GM18907 (cell line): ENCODE results near the gene SSTR5.
"Not testable (repeated sequence)": the region's sequence is repeated elsewhere in the genome, so short reads cannot be mapped to it uniquely, and the experiment has no call there.

Experiments
- ATAC-seq: cut with Tn5 transposase; IDR thresholded peaks from one replicate; pipeline ENCODE4 v1.9.1; 2021; ENCODE audit warnings: mild to moderate bottlenecking, moderate library complexity; ENCODE audit not compliant: unreplicated experiment

SSTR5 gene

DNA sequence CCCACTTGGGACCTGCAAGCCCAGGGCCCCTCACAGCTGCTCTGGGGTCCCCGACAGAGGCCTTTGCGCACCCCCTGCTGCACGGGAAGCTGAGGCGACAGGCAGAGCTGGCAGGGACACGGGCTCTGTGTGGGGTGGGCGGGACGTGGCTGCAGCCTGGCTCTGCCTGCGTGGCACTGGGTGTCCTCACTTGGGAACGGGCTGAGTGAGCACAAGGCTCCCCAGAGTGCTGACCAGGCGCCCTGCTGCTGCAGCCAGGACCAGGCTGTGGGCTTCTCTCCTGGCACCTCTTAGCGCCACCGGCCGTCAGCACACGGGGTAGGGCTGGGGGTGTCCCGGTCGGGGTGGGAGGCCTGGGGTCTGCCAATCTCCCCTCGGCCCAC is 16.9 kb downstream of the SSTR5 start:
- ATAC-seq = no peak

DNA sequence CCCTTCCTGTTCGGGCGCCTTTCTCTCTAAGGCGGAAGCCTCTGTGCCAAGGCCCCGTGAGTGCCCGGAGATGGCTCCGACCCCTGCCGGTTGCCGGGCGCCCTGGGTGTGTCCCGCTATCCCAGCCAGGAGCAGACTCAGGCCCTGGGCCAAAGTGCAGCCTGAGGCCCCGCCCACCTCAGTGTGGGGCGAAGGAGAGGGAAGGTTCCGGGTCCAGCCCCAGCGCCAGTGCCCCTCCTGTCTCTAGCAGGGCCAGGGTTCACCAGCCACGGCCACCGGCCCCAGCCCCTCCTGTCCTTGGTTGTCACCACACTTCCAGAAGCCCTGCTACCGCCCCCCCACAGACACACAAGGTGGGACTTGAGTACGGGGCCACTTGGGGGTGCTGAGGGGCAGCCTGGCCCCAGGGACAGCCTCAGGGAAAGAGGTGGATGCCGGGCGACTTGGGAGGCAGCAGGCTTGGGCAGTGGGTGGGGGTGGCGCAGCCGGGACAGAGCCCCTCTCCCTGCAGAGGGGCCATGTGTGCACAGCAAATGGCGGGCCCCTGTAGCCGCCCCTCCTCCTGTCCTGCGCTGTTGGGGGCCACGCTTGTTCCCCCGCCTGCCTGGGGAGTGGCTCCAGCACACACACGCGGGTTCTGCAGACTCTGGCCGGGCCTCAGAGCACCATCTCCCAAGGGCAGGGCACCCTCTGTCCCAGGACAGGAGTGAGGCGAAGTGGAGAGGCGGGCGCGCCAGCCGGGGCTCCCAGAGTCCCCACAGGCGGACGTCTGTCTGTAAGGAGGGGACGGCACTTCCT is 17.5 kb downstream of the SSTR5 start:
- ATAC-seq = no peak

- no peak for ATAC-seq
Measured at GRCh38 chr16:1090620-1091587, 18.4 kb downstream of the SSTR5 start.

DNA sequence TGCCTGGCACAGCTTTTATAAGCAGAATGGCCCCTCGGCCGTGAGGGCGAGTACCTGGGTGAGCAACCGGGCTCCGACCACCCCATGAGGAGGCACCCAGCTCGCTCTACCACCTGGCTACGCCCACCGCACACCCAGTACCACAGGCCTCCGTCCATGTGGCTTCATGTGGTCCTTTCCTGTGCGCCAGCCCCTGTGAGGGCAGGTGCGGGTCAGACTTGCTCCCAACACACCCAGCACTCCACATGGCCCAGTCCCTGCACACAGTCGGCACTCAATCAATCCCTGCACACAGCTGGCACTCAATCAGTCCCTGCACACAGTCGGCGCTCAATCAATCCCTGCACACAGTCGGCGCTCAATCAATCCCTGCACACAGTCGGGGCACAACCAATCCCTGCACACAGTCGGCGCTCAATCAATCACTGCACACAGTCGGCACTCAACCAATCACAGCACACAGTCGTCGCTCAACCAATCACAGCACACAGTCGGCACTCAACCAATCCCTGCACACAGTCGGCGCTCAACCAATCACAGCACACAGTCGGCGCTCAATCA is 19.5 kb downstream of the SSTR5 start:
- no peak for ATAC-seq

GRCh38 chr16:1092685-1093283 is 20.2 kb downstream of the SSTR5 start:
- ATAC-seq = not testable (repeated sequence)

DNA sequence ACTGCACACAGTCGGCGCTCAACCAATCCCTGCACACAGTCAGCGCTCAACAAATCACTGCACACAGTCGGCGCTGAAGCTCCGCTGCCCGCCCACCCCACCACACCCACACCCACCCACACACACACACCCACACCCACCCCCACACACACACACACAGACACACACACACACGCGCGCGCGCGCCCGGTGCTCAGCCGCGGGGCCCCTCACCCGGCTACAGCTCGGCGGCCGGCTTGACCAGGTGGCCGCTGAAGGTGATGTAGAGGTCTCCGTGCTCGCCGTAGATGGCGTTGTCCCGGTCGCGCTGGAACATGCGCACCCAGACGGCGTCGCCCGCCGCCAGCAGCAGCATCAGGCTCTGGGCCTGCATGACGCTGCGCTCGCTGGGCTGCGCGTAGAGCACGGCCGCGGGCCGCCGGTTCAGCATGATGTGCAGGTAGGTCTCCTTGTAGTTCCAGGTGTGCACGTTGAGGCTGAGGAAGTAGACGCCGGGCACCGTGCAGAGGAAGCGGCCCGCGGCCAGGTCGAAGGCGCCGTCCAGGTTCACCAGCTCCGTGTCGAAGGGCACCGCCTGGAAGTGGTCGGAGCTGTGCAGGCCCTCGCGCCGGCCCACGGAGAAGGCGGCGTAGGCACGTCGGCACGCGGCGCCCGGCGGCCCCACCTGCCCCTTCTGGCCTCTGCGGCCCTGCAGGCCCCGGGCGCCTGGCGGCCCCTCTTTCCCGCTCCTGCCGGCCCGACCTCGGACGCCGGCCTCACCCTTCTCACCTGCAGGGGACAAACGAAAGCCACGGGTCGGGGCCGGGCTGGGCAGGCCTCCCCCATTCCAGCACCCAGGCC is 21.0 kb downstream of the SSTR5 start:
- ATAC-seq = no peak

- no peak for ATAC-seq
Measured at GRCh38 chr16:1094124-1094479, 21.6 kb downstream of the SSTR5 start.

- ATAC-seq = no peak
Measured at GRCh38 chr16:1094601-1095449, 22.3 kb downstream of the SSTR5 start.

- ATAC-seq = no peak
Measured at GRCh38 chr16:1095450-1096168, 23.1 kb downstream of the SSTR5 start.

DNA sequence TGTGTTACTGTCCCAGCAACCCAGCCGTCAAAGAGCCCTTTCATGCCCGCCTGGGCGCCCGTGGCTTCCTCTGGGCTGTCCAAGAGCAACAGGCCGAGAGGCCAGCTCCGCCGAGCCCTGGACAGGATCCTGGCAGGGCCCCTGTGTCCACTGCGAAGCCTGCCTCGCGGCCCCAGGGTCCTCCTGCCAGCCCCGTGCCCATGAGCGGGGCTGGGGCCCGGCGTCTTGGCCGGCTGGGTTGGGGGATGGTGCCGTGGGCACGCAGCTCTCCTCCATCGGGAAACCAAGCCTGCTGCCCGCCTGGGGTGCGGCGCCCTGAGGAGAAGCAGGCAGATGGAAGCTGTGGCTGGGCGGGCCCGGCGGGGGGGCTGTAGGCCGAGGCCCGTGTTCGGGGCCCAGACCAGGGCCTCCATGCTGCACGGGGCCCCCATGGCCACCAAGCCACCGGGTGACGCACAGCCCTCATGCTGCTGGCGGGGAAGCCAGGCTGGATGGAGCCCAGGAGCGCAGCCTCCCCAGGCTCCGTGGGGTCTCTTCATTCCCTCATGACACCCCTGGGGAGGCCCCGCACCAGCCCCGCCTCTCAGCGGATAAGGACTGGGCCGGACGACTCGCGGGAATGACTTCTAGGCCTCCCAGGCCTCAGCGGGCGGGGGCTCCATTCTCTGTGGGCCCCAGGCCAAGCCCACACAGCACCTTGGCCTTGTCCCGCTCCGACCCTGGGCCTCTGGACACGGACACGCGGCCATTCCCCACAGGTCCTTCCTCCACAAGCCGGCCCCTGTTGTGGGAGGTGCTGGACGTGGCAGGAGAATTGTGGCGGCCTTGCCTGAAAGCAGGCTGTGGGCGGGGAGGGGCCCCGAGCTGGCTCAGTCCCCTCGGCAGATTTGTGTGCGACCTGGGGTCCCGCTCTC is 23.9 kb downstream of the SSTR5 start, which contains the start of gene C1QTNF8:
Gene C1QTNF8 (minus strand): TSS at position 76 of the 914 bp plus-strand sequence. CDS start 1,322 bp downstream, outside the sequence.
- ATAC-seq = no peak

DNA sequence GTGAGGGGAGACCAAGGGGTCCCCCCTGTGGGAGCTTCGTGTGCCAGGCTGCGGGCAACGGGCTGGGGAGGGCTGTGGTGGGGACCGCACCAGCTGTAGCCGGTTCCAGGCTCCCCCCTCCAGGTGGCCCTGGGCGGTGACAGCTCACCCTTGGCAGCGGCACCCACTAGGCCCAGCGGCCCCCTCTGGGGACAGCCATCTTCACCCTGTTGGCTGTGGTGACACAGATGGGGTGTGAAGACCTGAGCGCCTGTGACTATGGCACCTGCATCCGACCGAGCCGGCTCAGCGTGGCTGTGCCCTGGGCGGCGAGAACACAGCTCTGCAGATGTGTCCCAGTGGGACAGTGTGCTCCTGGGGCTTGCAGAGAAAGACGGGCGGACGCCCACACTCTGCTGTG is 24.6 kb downstream of the SSTR5 start:
- ATAC-seq = no peak

DNA sequence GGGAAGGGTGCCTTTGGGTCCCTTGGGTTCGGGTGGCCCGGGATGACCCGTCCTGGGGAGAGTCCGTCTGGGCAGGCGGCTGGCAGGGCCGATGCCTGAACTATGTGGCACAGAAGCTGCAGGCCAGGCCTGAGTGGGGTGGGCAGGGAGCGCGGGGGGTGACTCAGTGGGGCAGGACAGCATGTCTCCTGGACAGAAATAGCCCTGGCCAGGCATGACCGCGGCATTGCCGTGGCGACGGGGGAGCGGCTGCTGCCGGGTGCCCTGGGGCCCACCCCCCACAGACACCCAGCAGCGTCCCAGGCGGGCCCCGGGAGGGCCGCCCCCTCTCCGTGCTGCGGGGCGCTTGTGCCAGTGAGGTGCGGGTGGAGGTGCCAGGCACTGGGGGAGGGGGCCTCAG is 25.3 kb downstream of the SSTR5 start:
- no peak for ATAC-seq

DNA sequence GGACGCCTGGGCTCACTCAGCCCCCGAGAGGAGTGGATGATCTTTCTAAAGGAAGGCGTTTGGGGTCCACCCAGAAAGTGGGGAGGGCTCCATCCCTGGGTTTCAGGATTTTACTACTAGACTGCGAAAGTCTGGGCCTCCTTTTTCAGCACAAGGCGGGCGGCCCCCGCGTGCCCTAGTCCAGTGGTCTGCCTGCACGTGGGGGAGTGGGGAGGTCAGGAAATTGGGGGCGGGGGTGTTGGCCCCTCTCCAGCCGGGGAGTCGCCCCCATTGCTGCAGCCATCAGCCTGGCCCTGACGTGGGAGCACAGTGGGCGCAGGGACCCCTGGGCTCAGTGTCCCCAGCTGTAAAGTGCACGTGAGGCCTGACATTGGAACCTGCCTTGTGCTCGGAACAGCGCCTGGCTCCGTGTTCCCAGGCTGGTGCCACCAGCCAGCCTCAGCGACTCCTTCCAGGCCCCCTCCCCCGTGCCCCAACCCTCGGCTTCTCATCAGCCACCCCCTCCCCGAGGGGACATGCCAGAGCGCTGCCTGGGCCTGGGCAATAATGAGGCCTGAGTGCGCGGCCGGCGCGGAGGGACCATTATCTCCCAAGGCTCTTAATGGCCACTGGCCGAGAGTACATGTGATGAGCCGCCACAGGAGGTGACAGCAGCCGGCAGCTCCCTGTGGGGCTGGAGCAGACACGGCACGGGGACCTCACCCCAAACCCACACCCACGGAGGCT is 25.9 kb downstream of the SSTR5 start:
- ATAC-seq = no peak

DNA sequence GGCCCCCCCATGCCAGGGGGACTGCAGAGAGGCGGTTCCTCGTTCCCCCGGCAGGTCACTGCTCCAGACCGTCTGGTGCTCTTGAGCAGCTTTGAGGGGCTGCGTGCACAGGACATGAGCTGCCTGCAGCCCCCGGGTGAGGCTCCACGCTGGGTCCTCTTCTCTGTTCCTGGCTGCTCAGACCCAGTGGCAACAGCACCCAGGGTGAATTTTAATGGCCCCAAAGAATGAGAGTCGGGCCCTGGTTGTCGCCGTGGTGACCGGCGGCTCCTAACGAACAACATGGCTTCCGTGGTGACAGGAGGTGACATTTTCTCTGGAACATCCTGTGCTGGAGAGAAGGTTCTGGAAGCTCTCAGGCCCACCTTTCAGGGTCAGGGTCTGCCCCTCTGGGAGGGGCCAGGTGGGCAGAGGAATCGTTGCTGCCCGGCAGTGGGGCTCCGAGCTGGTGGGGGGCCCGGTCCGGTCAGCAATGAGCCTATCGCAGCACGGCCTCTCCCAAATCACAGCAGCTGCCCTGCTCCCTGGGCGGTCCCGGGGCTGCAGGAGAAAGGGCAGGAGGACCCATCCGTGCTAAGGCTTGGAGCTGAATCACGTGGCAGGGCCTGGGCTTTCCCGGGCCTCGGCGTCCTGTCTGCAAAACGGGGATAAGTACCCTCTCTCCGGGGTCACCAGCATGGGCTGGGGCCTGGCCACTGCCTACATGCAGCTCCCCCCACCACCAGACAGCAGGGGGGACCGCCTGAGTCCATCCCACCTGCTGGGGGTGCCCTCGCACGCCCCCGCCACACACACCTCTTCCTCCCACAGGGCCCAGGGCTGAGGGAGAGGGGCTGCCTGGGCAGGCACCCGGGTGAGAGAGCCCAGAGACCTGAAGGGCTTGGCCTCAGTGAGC is 26.9 kb downstream of the SSTR5 start:
- ATAC-seq = no peak

GRCh38 chr16:1100084-1100800 is 27.7 kb downstream of the SSTR5 start:
- ATAC-seq = no peak
